Measurements from ENCODE around the gene UBA52. TPM values are rescaled to one million over a fixed set of nuclear protein-coding genes. Genes with fewer than 3 reads are reported as not detected.

Gene UBA52
- total and polyA plus RNA-seq, 2 of the 13 experiments (the other 11 are each of a cell fraction or from before 2014, with no cell fraction given): 959 to 1,782 TPM

DNA sequence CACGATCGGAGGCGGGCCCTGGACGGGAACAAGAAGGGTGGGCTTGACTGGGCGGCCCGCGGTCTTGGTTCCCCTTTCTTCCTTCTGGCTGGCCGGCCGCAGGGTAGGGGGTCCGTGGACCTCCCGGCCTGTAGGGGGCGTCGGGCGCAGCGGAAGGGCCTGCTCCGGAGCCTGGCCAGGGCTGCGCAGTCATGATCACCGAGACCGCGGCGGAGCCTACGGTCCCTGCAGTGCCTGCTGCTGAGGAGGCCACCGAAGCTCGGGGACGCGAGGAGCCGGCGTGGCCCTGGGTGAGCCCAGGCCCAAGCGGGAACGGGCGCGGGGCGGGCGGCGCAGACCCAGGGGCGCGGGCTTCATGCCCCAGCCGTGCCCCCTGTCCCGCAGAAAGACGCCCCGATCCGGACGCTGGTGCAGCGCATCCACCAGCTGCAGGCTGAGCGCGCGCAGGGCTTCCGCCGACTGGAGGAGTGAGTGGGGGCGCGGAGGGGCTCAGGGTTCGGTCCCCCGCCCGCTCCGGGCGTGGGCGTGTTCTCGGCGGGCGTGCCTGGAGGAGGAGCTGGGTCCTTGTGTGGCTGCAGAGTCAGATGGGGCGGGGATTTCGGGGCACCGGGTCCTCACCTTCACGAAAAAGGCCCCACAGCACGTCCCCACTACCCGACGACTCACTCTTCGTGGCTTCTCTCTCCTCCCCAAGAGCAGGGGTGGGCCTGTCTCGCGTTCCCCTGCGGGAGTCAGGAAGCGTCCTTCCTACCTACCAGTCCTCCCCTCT lies 17.1 kb downstream of the UBA52 start, which contains the start of gene REX1BD (continued):
- TF ChIP-seq ZNF510 (CRISPR knock-in tag; IDR thresholded peaks at IDR 0.05; ENCODE audit: low read depth): no peak; the same call in 1 of the 2 replicates
- TF ChIP-seq KLF9 (CRISPR knock-in tag; IDR thresholded peaks at IDR 0.05; ENCODE audit: low read depth): no peak
- TF ChIP-seq PITX1 (CRISPR knock-in tag; IDR thresholded peaks at IDR 0.05): no peak; the same call in 1 of the 2 replicates
- no peak for TF ChIP-seq ZNF17 (CRISPR knock-in tag; IDR thresholded peaks at IDR 0.05)
- 0 out of 2 replicates have a peak, but pooled peaks have one; percentile 31 for TF ChIP-seq ZNF616 (CRISPR knock-in tag; IDR thresholded peaks at IDR 0.05; ENCODE audit: low read depth)
- TF ChIP-seq, protein P1, sequence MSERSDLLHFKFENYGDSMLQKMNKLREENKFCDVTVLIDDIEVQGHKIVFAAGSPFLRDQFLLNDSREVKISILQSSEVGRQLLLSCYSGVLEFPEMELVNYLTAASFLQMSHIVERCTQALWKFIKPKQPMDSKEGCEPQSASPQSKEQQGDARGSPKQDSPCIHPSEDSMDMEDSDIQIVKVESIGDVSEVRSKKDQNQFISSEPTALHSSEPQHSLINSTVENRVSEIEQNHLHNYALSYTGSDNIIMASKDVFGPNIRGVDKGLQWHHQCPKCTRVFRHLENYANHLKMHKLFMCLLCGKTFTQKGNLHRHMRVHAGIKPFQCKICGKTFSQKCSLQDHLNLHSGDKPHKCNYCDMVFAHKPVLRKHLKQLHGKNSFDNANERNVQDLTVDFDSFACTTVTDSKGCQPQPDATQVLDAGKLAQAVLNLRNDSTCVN (CRISPR knock-in tag; IDR thresholded peaks at IDR 0.05; ENCODE audit: borderline replicate concordance): no peak
- 0 out of 2 replicates have a peak, but pooled peaks have one; percentile 15 for TF ChIP-seq SIX4 (CRISPR knock-in tag; IDR thresholded peaks at IDR 0.05)
- TF ChIP-seq, protein P2, sequence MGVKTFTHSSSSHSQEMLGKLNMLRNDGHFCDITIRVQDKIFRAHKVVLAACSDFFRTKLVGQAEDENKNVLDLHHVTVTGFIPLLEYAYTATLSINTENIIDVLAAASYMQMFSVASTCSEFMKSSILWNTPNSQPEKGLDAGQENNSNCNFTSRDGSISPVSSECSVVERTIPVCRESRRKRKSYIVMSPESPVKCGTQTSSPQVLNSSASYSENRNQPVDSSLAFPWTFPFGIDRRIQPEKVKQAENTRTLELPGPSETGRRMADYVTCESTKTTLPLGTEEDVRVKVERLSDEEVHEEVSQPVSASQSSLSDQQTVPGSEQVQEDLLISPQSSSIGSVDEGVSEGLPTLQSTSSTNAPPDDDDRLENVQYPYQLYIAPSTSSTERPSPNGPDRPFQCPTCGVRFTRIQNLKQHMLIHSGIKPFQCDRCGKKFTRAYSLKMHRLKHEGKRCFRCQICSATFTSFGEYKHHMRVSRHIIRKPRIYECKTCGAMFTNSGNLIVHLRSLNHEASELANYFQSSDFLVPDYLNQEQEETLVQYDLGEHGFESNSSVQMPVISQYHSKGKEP (CRISPR knock-in tag; IDR thresholded peaks at IDR 0.05): no peak
- no peak for TF ChIP-seq CREM (IDR thresholded peaks at IDR 0.05)
- no peak for TF ChIP-seq CREM (CRISPR knock-in tag; IDR thresholded peaks at IDR 0.05)
- TF ChIP-seq CHD4 (IDR thresholded peaks at IDR 0.05; ENCODE audit: borderline replicate concordance, low read length): no peak
- peak; percentile 52; the same call in 1 of the 2 replicates for TF ChIP-seq ZNF879 (CRISPR knock-in tag; IDR thresholded peaks at IDR 0.05)
- peak; percentile 65 for TF ChIP-seq ELF1 (CRISPR knock-in tag; IDR thresholded peaks at IDR 0.05)
- no peak for TF ChIP-seq CBX2 (IDR thresholded peaks at IDR 0.05; ENCODE audit: low read depth, low read length)
- no peak for TF ChIP-seq CBX2 (CRISPR knock-in tag; IDR thresholded peaks at IDR 0.05; ENCODE audit: low read depth)
- TF ChIP-seq ZNF703 (CRISPR knock-in tag; IDR thresholded peaks at IDR 0.05; ENCODE audit: borderline replicate concordance): no peak
- TF ChIP-seq ZNF878 (CRISPR knock-in tag; IDR thresholded peaks at IDR 0.05): no peak
- TF ChIP-seq BRCA1 (CRISPR knock-in tag; IDR thresholded peaks at IDR 0.05): no peak; the same call in 1 of the 2 replicates
- TF ChIP-seq NR2F2 (IDR thresholded peaks at IDR 0.05; ENCODE audit: borderline replicate concordance, low read depth): no peak
- TF ChIP-seq CC2D1A (CRISPR knock-in tag; IDR thresholded peaks at IDR 0.05): no peak
- peak; percentile 84 for TF ChIP-seq HNRNPLL (IDR thresholded peaks at IDR 0.05; ENCODE audit: low read depth, low read length, poor library complexity, severe bottlenecking)
- TF ChIP-seq POGZ (CRISPR knock-in tag; IDR thresholded peaks at IDR 0.05): peak; percentile 94
- peak; percentile 65 for TF ChIP-seq ZNF33B (CRISPR knock-in tag; IDR thresholded peaks at IDR 0.05)
- TF ChIP-seq, protein P3, sequence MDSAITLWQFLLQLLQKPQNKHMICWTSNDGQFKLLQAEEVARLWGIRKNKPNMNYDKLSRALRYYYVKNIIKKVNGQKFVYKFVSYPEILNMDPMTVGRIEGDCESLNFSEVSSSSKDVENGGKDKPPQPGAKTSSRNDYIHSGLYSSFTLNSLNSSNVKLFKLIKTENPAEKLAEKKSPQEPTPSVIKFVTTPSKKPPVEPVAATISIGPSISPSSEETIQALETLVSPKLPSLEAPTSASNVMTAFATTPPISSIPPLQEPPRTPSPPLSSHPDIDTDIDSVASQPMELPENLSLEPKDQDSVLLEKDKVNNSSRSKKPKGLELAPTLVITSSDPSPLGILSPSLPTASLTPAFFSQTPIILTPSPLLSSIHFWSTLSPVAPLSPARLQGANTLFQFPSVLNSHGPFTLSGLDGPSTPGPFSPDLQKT (CRISPR knock-in tag; IDR thresholded peaks at IDR 0.05; ENCODE audit: borderline replicate concordance): no peak
- TF ChIP-seq, protein P4, sequence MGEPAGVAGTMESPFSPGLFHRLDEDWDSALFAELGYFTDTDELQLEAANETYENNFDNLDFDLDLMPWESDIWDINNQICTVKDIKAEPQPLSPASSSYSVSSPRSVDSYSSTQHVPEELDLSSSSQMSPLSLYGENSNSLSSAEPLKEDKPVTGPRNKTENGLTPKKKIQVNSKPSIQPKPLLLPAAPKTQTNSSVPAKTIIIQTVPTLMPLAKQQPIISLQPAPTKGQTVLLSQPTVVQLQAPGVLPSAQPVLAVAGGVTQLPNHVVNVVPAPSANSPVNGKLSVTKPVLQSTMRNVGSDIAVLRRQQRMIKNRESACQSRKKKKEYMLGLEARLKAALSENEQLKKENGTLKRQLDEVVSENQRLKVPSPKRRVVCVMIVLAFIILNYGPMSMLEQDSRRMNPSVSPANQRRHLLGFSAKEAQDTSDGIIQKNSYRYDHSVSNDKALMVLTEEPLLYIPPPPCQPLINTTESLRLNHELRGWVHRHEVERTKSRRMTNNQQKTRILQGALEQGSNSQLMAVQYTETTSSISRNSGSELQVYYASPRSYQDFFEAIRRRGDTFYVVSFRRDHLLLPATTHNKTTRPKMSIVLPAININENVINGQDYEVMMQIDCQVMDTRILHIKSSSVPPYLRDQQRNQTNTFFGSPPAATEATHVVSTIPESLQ (CRISPR knock-in tag; conservative IDR thresholded peaks at IDR 0.05): no peak
- TF ChIP-seq ZSCAN31 (CRISPR knock-in tag; IDR thresholded peaks at IDR 0.05; ENCODE audit: low read depth): peak; percentile 86
